ENCODE measurements around the gene RHOXF2B.
"Not testable (repeated sequence)": the region's sequence is repeated elsewhere in the genome, so short reads cannot be mapped to it uniquely, and the experiment has no call there.

- not testable (repeated sequence) for TF ChIP-seq EZH2 (IDR thresholded peaks at IDR 0.05); POLR2AphosphoS5 (IDR thresholded peaks at IDR 0.05; ENCODE audit: borderline replicate concordance, low read depth, low read length)
Observed at GRCh38 chrX:120101057-120101456, 23.6 kb upstream of the RHOXF2B start.

All from SK-N-MC (cell line).